ENCODE results near the gene FAM204A.

FAM204A gene

DNA sequence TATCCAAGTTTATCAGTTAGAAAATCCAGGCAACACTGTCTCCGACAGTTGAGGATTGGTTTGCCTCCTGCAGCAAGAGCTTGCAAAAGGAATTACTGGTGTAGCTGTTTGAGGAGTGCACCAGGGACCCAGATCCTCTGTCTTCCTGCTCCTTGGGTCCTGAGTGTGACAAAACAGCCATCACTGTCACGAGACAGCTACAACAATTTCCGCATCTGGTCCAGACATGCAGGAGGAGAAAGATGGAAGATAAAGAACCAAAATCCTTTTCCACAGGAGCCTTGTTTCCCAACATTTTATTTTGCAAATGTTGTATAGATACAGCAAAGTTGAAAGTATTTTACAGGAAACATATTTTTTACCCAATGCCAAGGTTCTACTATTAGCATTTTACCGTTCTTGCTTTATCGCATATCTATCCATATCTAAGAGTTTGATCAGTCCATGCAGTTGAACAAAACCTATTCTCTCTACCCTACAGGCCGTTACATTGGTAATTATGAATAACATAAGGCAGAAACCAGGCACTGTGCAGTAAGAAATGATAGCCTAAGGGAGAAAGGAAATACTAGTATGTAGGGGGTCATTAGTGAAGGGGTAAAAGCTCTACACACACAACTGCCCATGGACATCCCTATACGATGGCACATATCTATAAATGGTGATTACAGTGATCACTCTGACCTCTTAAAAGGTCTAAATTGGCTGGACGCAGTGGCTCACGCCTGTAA lies 54.9 kb downstream of the FAM204A start:
- DNase-seq (ENCODE audit: extremely low spot score): no peak
- CTCF ChIA-PET: no interaction called here
- no peak for TF ChIP-seq FOXM1 (IDR thresholded peaks at IDR 0.05; ENCODE audit: borderline replicate concordance)
- TF ChIP-seq ELF4 (IDR thresholded peaks at IDR 0.05): no peak
- TF ChIP-seq ZNF384 (IDR thresholded peaks at IDR 0.05): no peak
- TF ChIP-seq FOXK2 (IDR thresholded peaks at IDR 0.05): no peak
- no peak for TF ChIP-seq L3MBTL2 (conservative IDR thresholded peaks at IDR 0.05)
- TF ChIP-seq FOXA1 (IDR thresholded peaks at IDR 0.05): no peak
- no peak for TF ChIP-seq SUZ12 (IDR thresholded peaks at IDR 0.05)
- TF ChIP-seq CTBP1 (IDR thresholded peaks at IDR 0.05; ENCODE audit: borderline replicate concordance): no peak
- TF ChIP-seq BHLHE40 (IDR thresholded peaks at IDR 0.05; ENCODE audit: borderline replicate concordance): no peak
- no peak for TF ChIP-seq HDGF (IDR thresholded peaks at IDR 0.05; ENCODE audit: borderline replicate concordance)
- no peak for TF ChIP-seq TARDBP (IDR thresholded peaks at IDR 0.05)
- no peak for TF ChIP-seq LEF1 (IDR thresholded peaks at IDR 0.05; ENCODE audit: borderline replicate concordance)
- TF ChIP-seq ARNT (IDR thresholded peaks at IDR 0.05): no peak
- no peak for TF ChIP-seq SP1 (IDR thresholded peaks at IDR 0.05)
- POLR2A ChIA-PET: no interaction called here

DNA sequence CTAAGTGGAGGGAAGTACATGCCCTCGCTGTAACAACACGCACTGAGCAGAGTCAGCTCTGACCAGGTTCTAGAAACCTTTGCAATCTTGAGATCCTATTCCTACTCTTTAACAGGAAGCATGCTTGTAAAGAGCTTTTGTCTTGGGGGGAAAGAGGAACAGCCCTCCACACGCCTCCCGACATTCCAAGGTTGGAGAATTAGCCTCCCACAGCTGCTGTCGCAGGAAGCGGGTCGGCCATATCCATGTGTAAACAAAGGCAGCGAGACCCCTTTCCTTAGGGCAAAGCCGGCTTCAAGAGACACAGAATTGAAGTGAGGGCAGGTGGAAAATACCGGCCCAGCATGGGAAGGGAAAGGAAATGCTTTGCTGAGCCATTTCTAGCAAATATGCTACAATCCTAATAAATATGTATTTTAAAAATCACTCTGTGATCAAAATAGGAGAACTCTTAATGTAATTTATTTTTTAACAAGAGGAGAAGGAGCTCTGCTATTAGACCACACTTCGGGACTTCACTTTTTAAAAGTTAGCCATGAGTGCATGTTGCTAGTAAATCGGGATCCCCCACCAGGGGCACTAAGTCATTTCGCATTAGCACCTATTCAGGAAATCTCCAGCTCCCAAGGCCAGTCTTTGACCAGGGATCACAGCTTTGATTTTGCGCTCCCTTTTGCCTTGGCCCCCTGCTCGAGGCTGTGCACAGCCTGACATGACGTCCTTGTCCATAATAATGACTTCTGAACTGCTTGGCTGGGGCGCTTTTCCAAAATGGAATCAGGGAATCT lies 55.9 kb downstream of the FAM204A start:
- POLR2A ChIA-PET: no interaction called here
- CTCF ChIA-PET: interaction anchor here (0.7 kb wide), 1 partner anchor 478 kb away, joined by 3 read pairs; no protein-coding TSS in a partner anchor
- TF ChIP-seq TARDBP (IDR thresholded peaks at IDR 0.05) (no peak), FOXA1 (IDR thresholded peaks at IDR 0.05) (no peak), SUZ12 (IDR thresholded peaks at IDR 0.05) (no peak), L3MBTL2 (conservative IDR thresholded peaks at IDR 0.05) (no peak), FOXM1 (IDR thresholded peaks at IDR 0.05; ENCODE audit: borderline replicate concordance) (no peak), LEF1 (IDR thresholded peaks at IDR 0.05; ENCODE audit: borderline replicate concordance) (no peak)
- DNase-seq (ENCODE audit: extremely low spot score): no peak

DNA sequence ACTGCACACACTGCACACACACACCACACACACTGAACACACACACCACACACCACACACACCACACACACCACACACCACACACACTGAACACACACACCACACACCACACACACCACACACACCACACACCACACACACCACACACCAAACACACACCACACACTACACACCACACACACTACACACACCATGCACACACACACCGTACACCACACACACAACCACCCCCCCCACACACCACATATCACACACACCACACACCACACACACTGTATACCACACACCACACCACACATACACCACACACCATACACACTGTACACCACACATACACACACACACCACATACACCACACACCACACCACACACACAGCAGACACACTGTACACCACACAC lies 59.5 kb downstream of the FAM204A start:
- POLR2A ChIA-PET: no interaction called here
- TF ChIP-seq, protein P1, sequence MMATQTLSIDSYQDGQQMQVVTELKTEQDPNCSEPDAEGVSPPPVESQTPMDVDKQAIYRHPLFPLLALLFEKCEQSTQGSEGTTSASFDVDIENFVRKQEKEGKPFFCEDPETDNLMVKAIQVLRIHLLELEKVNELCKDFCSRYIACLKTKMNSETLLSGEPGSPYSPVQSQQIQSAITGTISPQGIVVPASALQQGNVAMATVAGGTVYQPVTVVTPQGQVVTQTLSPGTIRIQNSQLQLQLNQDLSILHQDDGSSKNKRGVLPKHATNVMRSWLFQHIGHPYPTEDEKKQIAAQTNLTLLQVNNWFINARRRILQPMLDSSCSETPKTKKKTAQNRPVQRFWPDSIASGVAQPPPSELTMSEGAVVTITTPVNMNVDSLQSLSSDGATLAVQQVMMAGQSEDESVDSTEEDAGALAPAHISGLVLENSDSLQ (IDR thresholded peaks at IDR 0.05): no peak
- no peak for TF ChIP-seq HDGF (IDR thresholded peaks at IDR 0.05; ENCODE audit: borderline replicate concordance)
- no peak for TF ChIP-seq TARDBP (IDR thresholded peaks at IDR 0.05)
- TF ChIP-seq ZNF384 (IDR thresholded peaks at IDR 0.05): no peak
- no peak for TF ChIP-seq L3MBTL2 (conservative IDR thresholded peaks at IDR 0.05)
- TF ChIP-seq SP1 (IDR thresholded peaks at IDR 0.05): no peak
- TF ChIP-seq ELF4 (IDR thresholded peaks at IDR 0.05): no peak
- TF ChIP-seq ARNT (IDR thresholded peaks at IDR 0.05): no peak
- TF ChIP-seq BHLHE40 (IDR thresholded peaks at IDR 0.05; ENCODE audit: borderline replicate concordance): no peak
- no peak for DNase-seq (ENCODE audit: extremely low spot score)
- CTCF ChIA-PET: no interaction called here

GRCh38 chr10:118278649-118279048 lies 63.5 kb downstream of the FAM204A start:
- CTCF ChIA-PET: no interaction called here
- TF ChIP-seq HDGF (IDR thresholded peaks at IDR 0.05; ENCODE audit: borderline replicate concordance) (no peak), FOXM1 (IDR thresholded peaks at IDR 0.05; ENCODE audit: borderline replicate concordance) (no peak), TARDBP (IDR thresholded peaks at IDR 0.05) (no peak), ELF4 (IDR thresholded peaks at IDR 0.05) (no peak), CTBP1 (IDR thresholded peaks at IDR 0.05; ENCODE audit: borderline replicate concordance) (no peak), L3MBTL2 (conservative IDR thresholded peaks at IDR 0.05) (no peak), ARNT (IDR thresholded peaks at IDR 0.05) (no peak), FOXA1 (IDR thresholded peaks at IDR 0.05) (no peak), LEF1 (IDR thresholded peaks at IDR 0.05; ENCODE audit: borderline replicate concordance) (no peak), NFRKB (IDR thresholded peaks at IDR 0.05) (no peak), ZNF384 (IDR thresholded peaks at IDR 0.05) (no peak), BHLHE40 (IDR thresholded peaks at IDR 0.05; ENCODE audit: borderline replicate concordance) (no peak), SUZ12 (IDR thresholded peaks at IDR 0.05) (no peak)
- TF ChIP-seq, protein P1 (IDR thresholded peaks at IDR 0.05): no peak
- POLR2A ChIA-PET: no interaction called here
- DNase-seq (ENCODE audit: extremely low spot score): no peak

DNA sequence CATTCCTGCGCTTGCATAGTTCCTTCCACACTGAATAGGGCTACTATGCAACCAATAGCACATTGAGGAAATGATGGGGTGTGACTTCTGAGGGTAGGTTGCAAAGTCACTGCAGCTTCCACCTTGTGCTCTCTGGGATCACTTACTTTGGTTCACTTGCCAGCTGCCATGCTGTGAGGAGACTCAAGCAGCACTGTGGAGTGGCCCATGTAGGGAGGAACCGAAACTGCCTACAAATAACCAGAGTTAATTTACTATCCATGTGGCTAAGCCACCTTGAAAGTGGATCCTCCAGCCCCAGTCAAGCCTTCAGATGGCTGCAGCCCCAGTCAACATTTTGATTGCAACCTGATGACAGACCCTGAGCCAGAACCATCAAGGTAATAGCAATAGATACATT lies 64.3 kb downstream of the FAM204A start:
- no peak for DNase-seq (ENCODE audit: extremely low spot score)
- ChIA-PET POLR2A (no interaction called here), CTCF (no interaction called here)
- TF ChIP-seq, protein P1 (IDR thresholded peaks at IDR 0.05): no peak
- TF ChIP-seq LEF1 (IDR thresholded peaks at IDR 0.05; ENCODE audit: borderline replicate concordance) (no peak), FOXA1 (IDR thresholded peaks at IDR 0.05) (no peak), SP1 (IDR thresholded peaks at IDR 0.05) (no peak)

- no peak for TF ChIP-seq ELF4 (IDR thresholded peaks at IDR 0.05)
- no peak for TF ChIP-seq FOXA1 (IDR thresholded peaks at IDR 0.05)
- TF ChIP-seq FOXK2 (IDR thresholded peaks at IDR 0.05): no peak
- TF ChIP-seq BHLHE40 (IDR thresholded peaks at IDR 0.05; ENCODE audit: borderline replicate concordance): no peak
- no peak for TF ChIP-seq SUZ12 (IDR thresholded peaks at IDR 0.05)
- TF ChIP-seq TARDBP (IDR thresholded peaks at IDR 0.05): no peak
- no peak for DNase-seq (ENCODE audit: extremely low spot score)
- POLR2A ChIA-PET: no interaction called here
These were observed 65.4 kb downstream of the FAM204A start for GRCh38 chr10:118276727-118277126.

More at GRCh38 chr10:118276727-118277126, 65.4 kb downstream of the FAM204A start:
- CTCF ChIA-PET: no interaction called here

All from HEK293T (cell line).